Measurements from ENCODE around the gene MEP1B.

GRCh38 chr18:32157580-32157979 lies 32.3 kb upstream of the MEP1B start:
- TF ChIP-seq EZH2 (IDR thresholded peaks at IDR 0.05; ENCODE audit: insufficient read depth, poor library complexity, severe bottlenecking), result no peak
- TF ChIP-seq EZH2phosphoT487 (IDR thresholded peaks at IDR 0.05; ENCODE audit: insufficient read depth, low read depth), result no peak

All from GM23248 (cell line).